HG03378 (cell line): ENCODE measurements around the gene RANBP10.
"Not testable (repeated sequence)": the region's sequence is repeated elsewhere in the genome, so short reads cannot be mapped to it uniquely, and the experiment has no call there.

ENCODE experiments used
- ATAC-seq: cut with Tn5 transposase; IDR thresholded peaks from one replicate; pipeline ENCODE4 v1.9.1; 2021; ENCODE audit warnings: mild to moderate bottlenecking, moderate library complexity; ENCODE audit not compliant: unreplicated experiment

Gene RANBP10

GRCh38 chr16:67719048-67719777, 87.1 kb downstream of the RANBP10 start, which contains the start of gene GFOD2:
Gene GFOD2, minus strand, starts transcription at chr16:67719316. Its CDS starts 33,601 bp downstream, at chr16:67685715.
- ATAC-seq = peak; percentile 74

- no peak for ATAC-seq
These were observed 87.7 kb downstream of the RANBP10 start for GRCh38 chr16:67718668-67719047.

- no peak for ATAC-seq
These were observed 90.3 kb downstream of the RANBP10 start for GRCh38 chr16:67716097-67716496.

- no peak for ATAC-seq
These were observed 91.8 kb downstream of the RANBP10 start for GRCh38 chr16:67714522-67714921.

GRCh38 chr16:67713647-67714273, 92.6 kb downstream of the RANBP10 start:
- ATAC-seq = no peak

GRCh38 chr16:67710607-67711006, 95.8 kb downstream of the RANBP10 start:
- ATAC-seq = no peak

- no peak for ATAC-seq
These were observed 97.3 kb downstream of the RANBP10 start for GRCh38 chr16:67709050-67709449.

GRCh38 chr16:67708368-67708771, 98.0 kb downstream of the RANBP10 start:
- ATAC-seq = no peak

GRCh38 chr16:67707790-67708189, 98.6 kb downstream of the RANBP10 start:
- ATAC-seq = no peak

- ATAC-seq = no peak
These were observed 99.2 kb downstream of the RANBP10 start for GRCh38 chr16:67707210-67707609.

GRCh38 chr16:67704110-67704509, 102.2 kb downstream of the RANBP10 start:
- ATAC-seq = no peak

- no peak for ATAC-seq
These were observed 102.7 kb downstream of the RANBP10 start for GRCh38 chr16:67703626-67704025.

- ATAC-seq = no peak
These were observed 104.2 kb downstream of the RANBP10 start for GRCh38 chr16:67702130-67702529.

- ATAC-seq = no peak
These were observed 104.9 kb downstream of the RANBP10 start for GRCh38 chr16:67701420-67701819.

- ATAC-seq = no peak
These were observed 107.1 kb downstream of the RANBP10 start for GRCh38 chr16:67699265-67699664.

GRCh38 chr16:67697422-67698185, 108.8 kb downstream of the RANBP10 start:
- ATAC-seq = no peak

GRCh38 chr16:67694611-67695010, 111.7 kb downstream of the RANBP10 start:
- ATAC-seq = no peak

GRCh38 chr16:67693517-67694285, 112.7 kb downstream of the RANBP10 start:
- not testable (repeated sequence) for ATAC-seq

GRCh38 chr16:67685388-67686112, 120.8 kb downstream of the RANBP10 start:
- ATAC-seq = no peak

GRCh38 chr16:67683767-67684166, 122.6 kb downstream of the RANBP10 start:
- no peak for ATAC-seq
